Measurements from ENCODE around the gene E2F4.

- TF ChIP-seq POLR2AphosphoS5 (IDR thresholded peaks at IDR 0.05; ENCODE audit: low read depth) (peak; percentile 2; the same call in 1 of the 2 replicates), CTCF (conservative IDR thresholded peaks at IDR 0.05; ENCODE audit: low read depth in 2 of 2) (peak in 1 of 2 experiments; percentile 75; a peak in 1 of 4 replicates), REST (IDR thresholded peaks at IDR 0.05; ENCODE audit: unreplicated experiment) (no peak), EZH2 (IDR thresholded peaks at IDR 0.05; ENCODE audit: low read depth, unreplicated experiment) (no peak), CREB1 (CRISPR knock-in tag; IDR thresholded peaks at IDR 0.05; ENCODE audit: low read depth) (peak; percentile 55), ZNF462 (CRISPR knock-in tag; IDR thresholded peaks at IDR 0.05) (no peak), JUNB (IDR thresholded peaks at IDR 0.05; ENCODE audit: unreplicated experiment) (no peak), NANOG (IDR thresholded peaks at IDR 0.05; ENCODE audit: borderline replicate concordance) (no peak)
Measured at GRCh38 chr16:67150047-67150832, 41.7 kb upstream of the E2F4 start.
